CD4-positive, alpha-beta T cell treated with Interleukin-2 at 100 ng/mL for 4 hours (primary cell): Measurements from ENCODE around the gene NHLRC2.
"Not testable (repeated sequence)": the region's sequence is repeated elsewhere in the genome, so short reads cannot be mapped to it uniquely, and the experiment has no call there.

Experiments
- DNase-seq: peaks from one replicate; pipeline ENCODE4 v3.0.0-alpha.2; 2020; ENCODE audit warnings: low spot score

The NHLRC2 gene

GRCh38 chr10:113854013-113854760, at the start of gene NHLRC2, which contains the start of gene DCLRE1A:
Gene NHLRC2 (plus strand): TSS chr10:113854661. CDS start chr10:113854873, 212 bp downstream.
Gene DCLRE1A (minus strand): TSS chr10:113854082. CDS start chr10:113853182, 900 bp downstream.
- DNase-seq: peak; percentile 75

- no peak for DNase-seq
Measured at GRCh38 chr10:113806503-113806902, 48.0 kb upstream of the NHLRC2 start.

- DNase-seq: no peak
Measured at GRCh38 chr10:113808168-113808567, 46.3 kb upstream of the NHLRC2 start.

GRCh38 chr10:113814700-113815099, 39.8 kb upstream of the NHLRC2 start:
- DNase-seq: not testable (repeated sequence)

- no peak for DNase-seq
Measured at GRCh38 chr10:113819989-113820388, 34.5 kb upstream of the NHLRC2 start.

GRCh38 chr10:113820507-113820906, 34.0 kb upstream of the NHLRC2 start:
- DNase-seq: no peak

- not testable (repeated sequence) for DNase-seq
Measured at GRCh38 chr10:113821306-113821705, 33.2 kb upstream of the NHLRC2 start.

- DNase-seq: no peak
Measured at GRCh38 chr10:113822174-113822573, 32.3 kb upstream of the NHLRC2 start.

GRCh38 chr10:113823389-113823788, 31.1 kb upstream of the NHLRC2 start:
- no peak for DNase-seq

- no peak for DNase-seq
Measured at GRCh38 chr10:113825791-113826190, 28.7 kb upstream of the NHLRC2 start.

GRCh38 chr10:113828567-113828966, 25.9 kb upstream of the NHLRC2 start:
- not testable (repeated sequence) for DNase-seq

- no peak for DNase-seq
Measured at GRCh38 chr10:113842171-113842570, 12.3 kb upstream of the NHLRC2 start.

- no peak for DNase-seq
Measured at GRCh38 chr10:113843972-113844485, 10.4 kb upstream of the NHLRC2 start.

GRCh38 chr10:113846036-113846435, 8.4 kb upstream of the NHLRC2 start:
- no peak for DNase-seq

GRCh38 chr10:113849140-113849803, 5.2 kb upstream of the NHLRC2 start:
- DNase-seq: no peak

- no peak for DNase-seq
Measured at GRCh38 chr10:113849946-113850345, 4.5 kb upstream of the NHLRC2 start.

- DNase-seq: no peak
Measured at GRCh38 chr10:113853578-113854012, 866 bp upstream of the NHLRC2 start.

- peak; percentile 33 for DNase-seq
Measured at GRCh38 chr10:113854761-113855588, 514 bp downstream of the NHLRC2 start.

- DNase-seq: no peak
Measured at GRCh38 chr10:113856563-113856962, 2.1 kb downstream of the NHLRC2 start.

- DNase-seq: no peak
Measured at GRCh38 chr10:113857210-113857609, 2.7 kb downstream of the NHLRC2 start.

- DNase-seq: no peak
Measured at GRCh38 chr10:113858541-113858940, 4.1 kb downstream of the NHLRC2 start.

- DNase-seq: no peak
Measured at GRCh38 chr10:113859261-113859660, 4.8 kb downstream of the NHLRC2 start.
